GM12878 (cell line): Measurements from ENCODE around the gene TBC1D1. TPM values are rescaled to one million over a fixed set of nuclear protein-coding genes. Genes with fewer than 3 reads are reported as not detected.

Experiments used
- ATAC-seq: fragments of 200-7000 bp; cut with Tn5 transposase; 3 replicates; pipeline ENCODE4 v1.9.1; 2020; ENCODE audit warnings: mild to moderate bottlenecking, moderate library complexity
- BruUV-seq: library from RNA; stranded (reverse); fragments of 400-500 nt; replicated peaks from 2 replicates; lab custom pipeline; 2021; lab: Mats Ljungman, UMichigan
- CTCF ChIA-PET: fragments of 300-600 bp; sonication (Branson Sonifier 250); formaldehyde crosslinking; extraction: SDS; loops from one replicate; lab custom pipeline; 2021; ENCODE audit warnings: inconsistent platforms; lab: Yijun Ruan, JAX
- POLR2A ChIA-PET: fragments of 350-600 bp; formaldehyde crosslinking; extraction: SDS; loops from one replicate; lab custom pipeline; 2021; ENCODE audit warnings: inconsistent platforms; lab: Charles Lee
- RAD21 ChIA-PET: fragments of 300-600 bp; sonication (Branson Sonifier 250); formaldehyde crosslinking; loops from one replicate; lab custom pipeline; 2023; ENCODE audit warnings: antibody characterized with exemption; ENCODE audit not compliant: unreplicated experiment; lab: Charles Lee
- SMC1A ChIA-PET: fragments of 300-600 bp; sonication (Branson Sonifier 250); formaldehyde crosslinking; loops from one replicate; lab custom pipeline; 2023; ENCODE audit not compliant: unreplicated experiment, uncharacterized antibody; lab: Charles Lee
- DNase-seq: peaks from one replicate; pipeline ENCODE4 v3.0.0-alpha.2; 2011; ENCODE audit warnings: low read depth, low spot score
- FAIRE-seq: peaks from 3 replicates; lab custom pipeline; 2011; peaks lifted over from hg19 to GRCh38; lab: Jason Lieb, UNC
- H2AFZ ChIP-seq: 2 replicates; pipeline ENCODE4 v1.6.0; 2011; ENCODE audit warnings: low read depth, low read length, control low read depth; ENCODE audit not compliant: control insufficient read depth
- H3K27ac ChIP-seq: 2 replicates; pipeline ENCODE4 v1.5.1; 2011; ENCODE audit warnings: control low read depth; ENCODE audit not compliant: control insufficient read depth, insufficient read depth
- H3K27me3 ChIP-seq, 2 experiments: replicated peaks in 1 of 2; 2 replicates each; pipeline versions ENCODE4 v1.6.0 to v1.6.1; 2011; ENCODE audit warnings: low read length in 1 of 2; ENCODE audit not compliant: control insufficient read depth in 2 of 2, insufficient read depth in 2 of 2
- H3K36me3 ChIP-seq, 2 experiments: 2 replicates each; pipeline ENCODE4 v1.5.1; 2011; ENCODE audit warnings: low read length in 1 of 2; ENCODE audit not compliant: control insufficient read depth in 2 of 2, insufficient read depth in 2 of 2
- H3K4me1 ChIP-seq: 2 replicates; pipeline ENCODE4 v1.6.1; 2011; ENCODE audit warnings: mild to moderate bottlenecking, low read length, moderate library complexity, mixed read lengths; ENCODE audit not compliant: control insufficient read depth, insufficient read depth
- H3K4me2 ChIP-seq: 2 replicates; pipeline ENCODE4 v1.6.0; 2011; ENCODE audit warnings: control low read depth; ENCODE audit not compliant: control insufficient read depth, insufficient read depth
- H3K4me3 ChIP-seq: fragments of 200-600 bp; sonication (generic); 2 replicates; pipeline ENCODE4 v1.5.1; 2016
- H3K79me2 ChIP-seq: 2 replicates; pipeline ENCODE4 v1.6.0; 2011; ENCODE audit warnings: low read length; ENCODE audit not compliant: control insufficient read depth, insufficient read depth
- H3K9ac ChIP-seq: 2 replicates; pipeline ENCODE4 v1.8.0; 2011; ENCODE audit warnings: low read length, control low read depth, mixed read lengths; ENCODE audit not compliant: control insufficient read depth, insufficient read depth
- H3K9me3 ChIP-seq: replicated peaks from 3 replicates; pipeline ENCODE4 v1.5.1; 2011; ENCODE audit warnings: mild to moderate bottlenecking, low read length; ENCODE audit not compliant: control insufficient read depth, insufficient read depth
- H4K20me1 ChIP-seq: 2 replicates; pipeline ENCODE4 v1.6.0; 2011; ENCODE audit not compliant: control insufficient read depth, insufficient read depth
- BCL11A ChIP-seq: IDR thresholded peaks from 2 replicates; pipeline ENCODE4 v1.6.1; 2011; ENCODE audit warnings: low read depth, low read length
- MEF2A ChIP-seq: IDR thresholded peaks from 2 replicates; pipeline ENCODE4 v1.6.1; 2011; ENCODE audit warnings: low read depth, mild to moderate bottlenecking, low read length, moderate library complexity; ENCODE audit not compliant: insufficient read depth
- MEF2B ChIP-seq: fragments of 450-650 bp; IDR thresholded peaks from 2 replicates; pipeline ENCODE4 v1.6.1; 2018; ENCODE audit warnings: mild to moderate bottlenecking, moderate library complexity; ENCODE audit not compliant: partially characterized antibody, poor library complexity, severe bottlenecking
- MLLT1 ChIP-seq: fragments of 450-650 bp; IDR thresholded peaks from 2 replicates; pipeline ENCODE4 v1.6.1; 2016; ENCODE audit warnings: mild to moderate bottlenecking
- SMC3 ChIP-seq: IDR thresholded peaks from 2 replicates; pipeline ENCODE4 v1.6.1; 2011; ENCODE audit warnings: low read length, improper control_type of control experiment, borderline replicate concordance
- SRF ChIP-seq, 2 experiments: IDR thresholded peaks; 2 replicates each; pipeline ENCODE4 v1.6.1; 2011; ENCODE audit warnings: low read depth in 2 of 2, low read length in 2 of 2, mild to moderate bottlenecking in 1 of 2, moderate library complexity in 1 of 2
- STAT1 ChIP-seq: fragments of 450-650 bp; conservative IDR thresholded peaks from 2 replicates; pipeline ENCODE4 v1.6.1; 2014; ENCODE audit warnings: antibody characterized with exemption, mild to moderate bottlenecking
- TCF3 ChIP-seq: IDR thresholded peaks from 2 replicates; pipeline ENCODE4 v1.6.1; 2012; ENCODE audit warnings: low read depth, mild to moderate bottlenecking, low read length, borderline replicate concordance; ENCODE audit not compliant: insufficient read depth
- ZSCAN29 ChIP-seq: fragments of 450-650 bp; IDR thresholded peaks from 2 replicates; pipeline ENCODE4 v1.6.1; 2017; ENCODE audit warnings: mild to moderate bottlenecking, moderate library complexity
- ZZZ3 ChIP-seq: IDR thresholded peaks from 2 replicates; pipeline ENCODE4 v1.6.1; 2011; ENCODE audit warnings: low read depth; ENCODE audit not compliant: control insufficient read depth, insufficient read length
- WGBS: methylation state at CpG from one replicate; pipeline ENCODE4 v1.1.6; 2016; ENCODE audit warnings: low lambda C conversion rate; ENCODE audit not compliant: insufficient replicate concordance, insufficient coverage; ENCODE audit errors: missing lambda C conversion rate; 5-methylcytosine and 5-hydroxymethylcytosine counted together
- in situ Hi-C: fragments of 300-500 bp; cut with MboI; formaldehyde crosslinking; loops from 9 replicates; pipeline ENCODE4 v1.14.3; 2018; ENCODE audit warnings: mixed read lengths
- intact Hi-C: fragments of 100-400 bp; cut with micrococcal nuclease; formaldehyde crosslinking; loops from one replicate; pipeline ENCODE4 v1.14.2; 2022; ENCODE audit not compliant: unreplicated experiment
- polyA plus RNA-seq, 11 experiments: library from polyadenylated mRNA; depleted of rRNA in 4 of 11; unstranded in 6 of 11; stranded (reverse) in 5 of 11; fragments of >200 nt; fragmentation: Nextera tagmentation in 4 of 11; fragmentation: Illumina TruSeq in 1 of 11; extraction: Ambion mirVana in 4 of 11; extraction: Trizol in 1 of 11; gene quantifications; 1 replicate in 1 of 11; 2 replicates in 10 of 11; pipeline versions ENCODE4 v1.2.1 to v1.2.3, GENCODE V29; 2011 to 2016; ENCODE audit warnings: inconsistent platforms in 2 of 11, missing spikeins in 2 of 11, low read depth in 1 of 11
- total RNA-seq, 4 experiments: library from RNA; depleted of rRNA in 3 of 4; stranded (reverse); fragments of >200 nt in 3 of 4; fragmentation: Illumina TruSeq in 1 of 4; extraction: Trizol in 1 of 4; gene quantifications; 2 replicates each; pipeline versions ENCODE4 v1.2.1 to v1.2.3, GENCODE V29; 2013 to 2021

The TBC1D1 gene
- total and polyA plus RNA-seq, 10 of the 15 experiments (the other 5 are each of a cell fraction or from before 2014, with no cell fraction given), result 5.3 to 102 (median 57.8) TPM

DNA sequence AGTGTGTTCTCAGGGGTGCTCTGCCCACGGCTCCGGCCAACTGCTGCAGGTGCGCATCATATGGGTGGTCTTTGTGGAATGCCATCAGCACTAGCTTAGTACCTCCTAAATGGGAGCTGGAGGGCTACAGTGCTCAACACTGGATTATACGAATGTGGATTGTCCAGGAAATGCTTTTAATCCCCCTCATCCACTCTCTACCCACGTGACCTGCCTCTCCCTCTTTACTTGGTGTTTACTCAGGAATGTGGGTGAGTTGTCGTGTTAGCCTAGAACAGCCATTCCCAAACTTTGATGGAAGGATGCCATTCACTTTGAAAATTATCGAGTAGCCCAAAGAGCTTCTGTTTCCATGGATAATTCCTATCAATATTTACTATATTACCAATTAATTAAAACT, 220.1 kb downstream of the TBC1D1 start:
- peaks cover 19% of the 10 kb centered on the region for H3K4me1 ChIP-seq
- H3K79me2 ChIP-seq, result no peaks in the 10 kb centered on the region
- no peak overlapping the region for H3K27ac ChIP-seq
- POLR2A ChIA-PET, result interaction anchor here (1.7 kb wide), 1 partner anchor 21 kb away, joined by 4 read pairs; no protein-coding TSS in a partner anchor
- CTCF ChIA-PET, result interaction anchor here (0.9 to 1.8 kb wide), 6 partner anchors 10 to 34 kb away, joined by 3 to 6 read pairs (median 4); no protein-coding TSS in a partner anchor
- H3K9ac ChIP-seq, result no peak overlapping the region
- H3K9me3 ChIP-seq, result no peaks in the 10 kb centered on the region
- in situ Hi-C loops (no loop called here), intact Hi-C loops (no loop called here)
- TF ChIP-seq TCF3 (no peak), MEF2B (no peak), SRF (IDR thresholded peaks at IDR 0.05; ENCODE audit: low read depth in 2 of 2, low read length in 2 of 2) (no peak), MEF2A (no peak), SMC3 (no peak), ZSCAN29 (no peak)
- peaks cover 6 to 16% of the 10 kb centered on the region in 2 experiments for H3K36me3 ChIP-seq
- H4K20me1 ChIP-seq, result no peaks in the 10 kb centered on the region
- no peaks in the 10 kb centered on the region for H3K27me3 ChIP-seq
- RAD21 ChIA-PET, result interaction anchor here (1.0 to 1.2 kb wide), 2 partner anchors 8 to 564 kb away, joined by 3 read pairs; no protein-coding TSS in a partner anchor
- SMC1A ChIA-PET, result interaction anchor here (0.9 to 6.8 kb wide), 9 partner anchors 9 to 34 kb away, joined by 3 to 38 read pairs (median 7); no protein-coding TSS in a partner anchor
- 98% methylated on average over 7 of the region's 7 CpGs for WGBS
- no TSS peak for BruUV-seq
- no peak overlapping the region for H2AFZ ChIP-seq
- ATAC-seq, result no peak
- no peak for DNase-seq
- H3K4me3 ChIP-seq, result no peak overlapping the region
- H3K4me2 ChIP-seq, result no peak overlapping the region
- no peak for FAIRE-seq

GRCh38 chr4:38111717-38112116, 220.8 kb downstream of the TBC1D1 start:
- in situ Hi-C loops, result no loop called here
- no peak overlapping the region for H3K4me3 ChIP-seq
- no TSS peak for BruUV-seq
- H3K9ac ChIP-seq, result no peak overlapping the region
- H3K27me3 ChIP-seq, result no peaks in the 10 kb centered on the region
- POLR2A ChIA-PET, result interaction anchor here (1.7 kb wide), 1 partner anchor 22 kb away, joined by 4 read pairs; no protein-coding TSS in a partner anchor
- RAD21 ChIA-PET, result interaction anchor here (1.2 kb wide), 1 partner anchor 8 kb away, joined by 3 read pairs; no protein-coding TSS in a partner anchor
- WGBS, result 95% methylated on average over 4 of the region's 4 CpGs
- no peaks in the 10 kb centered on the region for H4K20me1 ChIP-seq
- intact Hi-C loops, result no loop called here
- no peak for ATAC-seq
- peaks cover 16% of the 10 kb centered on the region for H3K4me1 ChIP-seq
- DNase-seq, result no peak
- no peak for FAIRE-seq
- H3K36me3 ChIP-seq, result peaks cover 7 to 9% of the 10 kb centered on the region in 2 experiments
- H3K9me3 ChIP-seq, result no peaks in the 10 kb centered on the region
- no peaks in the 10 kb centered on the region for H3K79me2 ChIP-seq
- H3K4me2 ChIP-seq, result no peak overlapping the region
- CTCF ChIA-PET, result interaction anchor here (0.5 to 1.8 kb wide), 10 partner anchors 9 to 1920 kb away, joined by 3 to 8 read pairs (median 4); no protein-coding TSS in a partner anchor
- TF ChIP-seq BCL11A (no peak), ZZZ3 (no peak), STAT1 (no peak), MLLT1 (no peak)
- SMC1A ChIA-PET, result interaction anchor here (0.9 to 6.8 kb wide), 10 partner anchors 8 to 67 kb away, joined by 3 to 38 read pairs (median 6); no protein-coding TSS in a partner anchor
- H3K27ac ChIP-seq, result no peak overlapping the region
- H2AFZ ChIP-seq, result no peak overlapping the region
